Mesothelial cell of epicardium (in vitro differentiated cells): ENCODE measurements around the gene ZCCHC14. TPM values are rescaled to one million over a fixed set of nuclear protein-coding genes. Genes with fewer than 3 reads are reported as not detected.

Experiments used
- DNase-seq, 2 experiments: peaks; one replicate each; pipeline ENCODE4 v3.0.0; 2021; ENCODE audit warnings: low spot score in 2 of 2; ENCODE audit not compliant: unreplicated experiment in 2 of 2
- H3K27ac Mint-ChIP-seq: 2 replicates; pipeline ENCODE4 v1.8.0; 2021; ENCODE audit warnings: mixed read lengths
- H3K27me3 Mint-ChIP-seq: 2 replicates; pipeline ENCODE4 v1.8.0; 2021; ENCODE audit warnings: low read depth, mixed read lengths
- H3K36me3 Mint-ChIP-seq: 2 replicates; pipeline ENCODE4 v1.8.0; 2021; ENCODE audit warnings: mixed read lengths
- H3K4me1 Mint-ChIP-seq: 2 replicates; pipeline ENCODE4 v1.8.0; 2021; ENCODE audit warnings: mixed read lengths
- H3K4me3 Mint-ChIP-seq: 2 replicates; pipeline ENCODE4 v1.8.0; 2021; ENCODE audit warnings: mild to moderate bottlenecking, moderate library complexity, mixed read lengths
- H3K9me3 Mint-ChIP-seq: 2 replicates; pipeline ENCODE4 v1.8.0; 2021; ENCODE audit warnings: mixed read lengths
- total RNA-seq: library from RNA; stranded (reverse); gene quantifications from 3 replicates; pipeline ENCODE4 v1.2.1, GENCODE V29; 2021
- TF ChIP-seq, protein P1 (sequence below): fragments of 200-600 bp; sonication (generic); IDR thresholded peaks from one replicate; pipeline ENCODE4 v1.5.0; 2021; ENCODE audit warnings: antibody characterized with exemption; ENCODE audit not compliant: unreplicated experiment

ZCCHC14 gene
- total RNA-seq, result 35.6 to 37.3 TPM (median 36.7 TPM) in 3 replicates

DNA sequence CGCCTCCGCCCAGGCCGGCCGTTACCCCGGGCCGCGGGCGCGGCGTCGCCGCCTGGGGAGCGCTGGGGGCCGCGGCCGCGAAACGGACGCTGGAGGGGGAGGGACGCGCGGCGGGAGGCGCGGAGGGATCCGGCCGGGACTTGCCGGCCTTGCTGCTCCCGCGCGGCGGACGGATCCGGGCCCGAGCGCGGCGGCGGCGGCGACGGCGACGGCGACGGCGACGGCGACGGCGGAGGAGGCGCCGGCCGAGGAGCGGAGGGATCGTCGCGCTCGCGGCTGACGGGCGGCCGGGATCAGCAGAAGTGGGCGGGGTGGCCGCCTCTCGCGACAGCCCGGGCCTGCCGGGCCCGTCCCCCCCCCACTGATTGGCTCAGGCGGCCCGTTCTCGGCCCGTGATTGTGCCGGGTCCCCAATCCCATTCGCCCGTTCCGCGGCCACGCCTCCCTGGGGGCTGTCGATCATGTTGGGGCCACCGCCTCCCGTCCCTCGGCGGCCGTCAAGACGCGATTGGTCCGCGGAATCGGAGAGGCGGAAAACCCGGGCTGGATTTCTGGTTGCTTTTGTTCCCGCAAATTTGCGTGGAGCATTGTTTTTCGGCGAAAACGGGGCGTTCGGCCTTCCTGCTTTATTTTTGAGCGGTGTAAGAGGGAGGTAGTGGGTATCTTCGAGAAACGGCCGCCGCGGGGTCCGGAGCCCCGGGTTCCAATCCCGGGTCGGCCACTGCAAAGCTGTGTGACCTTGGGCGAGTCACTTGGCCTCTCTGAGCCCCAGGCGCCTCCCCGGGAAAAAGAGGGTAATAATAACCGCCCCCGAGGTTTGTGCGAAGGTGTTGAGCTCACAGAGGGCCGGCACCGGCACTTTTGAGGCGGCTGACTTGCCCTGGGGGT lies at the start of gene ZCCHC14:
Gene ZCCHC14, minus strand, starts transcription at position 304 of the 887 bp plus-strand sequence. CDS start 786 bp downstream, outside the sequence.
- H3K27ac Mint-ChIP-seq, result peak within 1 kb of the TSS; percentile 92
- H3K9me3 Mint-ChIP-seq, result no peaks in the 10 kb centered on the region
- DNase-seq, result peak; percentile 99
- H3K27me3 Mint-ChIP-seq, result peaks cover 1% of the 10 kb centered on the region
- no peaks in the 10 kb centered on the region for H3K36me3 Mint-ChIP-seq
- H3K4me3 Mint-ChIP-seq, result peak within 1 kb of the TSS; percentile 79
- H3K4me1 Mint-ChIP-seq, result peaks cover 35% of the 10 kb centered on the region
- TF ChIP-seq, protein P1, sequence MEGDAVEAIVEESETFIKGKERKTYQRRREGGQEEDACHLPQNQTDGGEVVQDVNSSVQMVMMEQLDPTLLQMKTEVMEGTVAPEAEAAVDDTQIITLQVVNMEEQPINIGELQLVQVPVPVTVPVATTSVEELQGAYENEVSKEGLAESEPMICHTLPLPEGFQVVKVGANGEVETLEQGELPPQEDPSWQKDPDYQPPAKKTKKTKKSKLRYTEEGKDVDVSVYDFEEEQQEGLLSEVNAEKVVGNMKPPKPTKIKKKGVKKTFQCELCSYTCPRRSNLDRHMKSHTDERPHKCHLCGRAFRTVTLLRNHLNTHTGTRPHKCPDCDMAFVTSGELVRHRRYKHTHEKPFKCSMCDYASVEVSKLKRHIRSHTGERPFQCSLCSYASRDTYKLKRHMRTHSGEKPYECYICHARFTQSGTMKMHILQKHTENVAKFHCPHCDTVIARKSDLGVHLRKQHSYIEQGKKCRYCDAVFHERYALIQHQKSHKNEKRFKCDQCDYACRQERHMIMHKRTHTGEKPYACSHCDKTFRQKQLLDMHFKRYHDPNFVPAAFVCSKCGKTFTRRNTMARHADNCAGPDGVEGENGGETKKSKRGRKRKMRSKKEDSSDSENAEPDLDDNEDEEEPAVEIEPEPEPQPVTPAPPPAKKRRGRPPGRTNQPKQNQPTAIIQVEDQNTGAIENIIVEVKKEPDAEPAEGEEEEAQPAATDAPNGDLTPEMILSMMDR, result no peak

- Mint-ChIP-seq H3K36me3 (no peaks in the 10 kb centered on the region), H3K27ac (no peak overlapping the region), H3K4me3 (no peak overlapping the region), H3K4me1 (no peaks in the 10 kb centered on the region), H3K27me3 (peaks cover 26% of the 10 kb centered on the region), H3K9me3 (peaks cover 9% of the 10 kb centered on the region)
- TF ChIP-seq, protein P1, result no peak
- DNase-seq, result no peak
Observed at GRCh38 chr16:87541872-87542234, 49.0 kb upstream of the ZCCHC14 start.

DNA sequence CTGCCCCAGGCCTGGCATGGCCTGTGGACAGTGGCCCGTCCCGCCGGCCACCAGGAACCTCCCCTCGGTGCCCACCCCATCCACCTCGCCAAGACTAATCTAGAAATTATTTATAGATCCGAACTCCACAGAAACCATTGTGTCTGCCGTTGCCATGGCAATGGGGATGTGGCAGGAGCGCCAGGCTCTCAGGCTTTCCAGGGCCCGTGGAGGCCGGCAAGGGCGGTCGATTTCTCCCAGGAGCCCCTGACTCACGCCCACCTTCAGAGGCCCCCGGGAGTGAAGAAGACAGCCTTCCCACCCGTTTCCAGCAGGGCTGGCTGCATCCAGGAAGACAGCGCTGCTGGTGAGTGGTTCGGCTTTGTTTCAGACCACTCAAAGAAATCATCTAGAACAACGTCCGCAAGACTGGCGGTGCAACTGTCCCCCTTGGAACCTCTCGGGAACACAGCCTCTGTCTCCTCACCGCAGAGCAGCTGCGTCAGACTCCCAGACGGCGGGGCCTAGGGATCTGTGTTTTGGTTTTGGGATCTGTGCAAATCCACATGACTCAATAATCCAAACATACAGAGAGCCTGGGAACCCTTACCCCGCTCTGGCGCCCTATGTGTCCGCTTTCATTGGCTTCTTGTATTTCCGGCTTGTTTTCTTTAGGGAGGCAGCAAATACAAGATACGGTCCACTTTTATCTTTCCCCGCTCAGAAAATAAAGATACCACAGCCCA lies 48.5 kb upstream of the ZCCHC14 start:
- TF ChIP-seq, protein P1, result no peak
- no peak overlapping the region for H3K27ac Mint-ChIP-seq
- DNase-seq, result no peak
- H3K4me1 Mint-ChIP-seq, result no peaks in the 10 kb centered on the region
- H3K36me3 Mint-ChIP-seq, result no peaks in the 10 kb centered on the region
- no peak overlapping the region for H3K4me3 Mint-ChIP-seq
- H3K27me3 Mint-ChIP-seq, result peaks cover 32% of the 10 kb centered on the region
- peaks cover 8% of the 10 kb centered on the region for H3K9me3 Mint-ChIP-seq

DNA sequence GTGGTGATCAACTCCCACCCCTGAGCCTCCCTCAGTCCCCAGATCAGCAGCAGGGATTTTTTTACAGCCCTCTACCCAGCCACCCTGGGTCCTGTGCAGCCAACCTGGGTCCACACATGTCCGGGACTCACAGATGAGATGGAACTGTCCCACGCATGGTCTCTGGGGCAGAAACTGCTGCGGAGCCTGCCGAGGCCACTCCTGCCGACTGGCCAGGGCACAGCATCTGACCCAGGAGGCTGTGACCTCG lies 48.0 kb upstream of the ZCCHC14 start:
- Mint-ChIP-seq H3K36me3 (no peaks in the 10 kb centered on the region), H3K9me3 (peaks cover 7% of the 10 kb centered on the region), H3K27ac (no peak overlapping the region), H3K4me1 (no peaks in the 10 kb centered on the region), H3K27me3 (peaks cover 35% of the 10 kb centered on the region), H3K4me3 (no peak overlapping the region)
- TF ChIP-seq, protein P1, result no peak
- no peak for DNase-seq

- peaks cover 10% of the 10 kb centered on the region for H3K9me3 Mint-ChIP-seq
- no peak for DNase-seq
- H3K4me1 Mint-ChIP-seq, result no peaks in the 10 kb centered on the region
- TF ChIP-seq, protein P1, result no peak
- peaks cover 39% of the 10 kb centered on the region for H3K27me3 Mint-ChIP-seq
- no peak overlapping the region for H3K27ac Mint-ChIP-seq
- H3K36me3 Mint-ChIP-seq, result no peaks in the 10 kb centered on the region
- no peak overlapping the region for H3K4me3 Mint-ChIP-seq
Observed at GRCh38 chr16:87540072-87540896, 47.5 kb upstream of the ZCCHC14 start.
